BLaER1 (cell line): Measurements from ENCODE around the gene FALEC.
"Not testable (repeated sequence)": the region's sequence is repeated elsewhere in the genome, so short reads cannot be mapped to it uniquely, and the experiment has no call there.

ENCODE experiments used
- H3K27ac ChIP-seq: shearing (Covaris generic); formaldehyde crosslinking; 2 replicates; pipeline ENCODE4 v1.8.1; 2022
- H3K27me3 ChIP-seq: shearing (Covaris generic); formaldehyde crosslinking; 2 replicates; pipeline ENCODE4 v1.8.1; 2022
- H3K36me3 ChIP-seq: shearing (Covaris generic); formaldehyde crosslinking; 2 replicates; pipeline ENCODE4 v1.8.1; 2022
- H3K4me1 ChIP-seq: shearing (Covaris generic); formaldehyde crosslinking; 2 replicates; pipeline ENCODE4 v1.8.1; 2022
- H3K4me2 ChIP-seq: shearing (Covaris generic); formaldehyde crosslinking; 2 replicates; pipeline ENCODE4 v1.8.1; 2022
- H3K4me3 ChIP-seq: shearing (Covaris generic); formaldehyde crosslinking; 2 replicates; pipeline ENCODE4 v1.8.1; 2022
- H3K9ac ChIP-seq: shearing (Covaris generic); formaldehyde crosslinking; 2 replicates; pipeline ENCODE4 v1.8.1; 2022
- H3K9me3 ChIP-seq: shearing (Covaris generic); formaldehyde crosslinking; 2 replicates; pipeline ENCODE4 v1.8.1; 2022
- H4K20me1 ChIP-seq: shearing (Covaris generic); formaldehyde crosslinking; 2 replicates; pipeline ENCODE4 v1.8.1; 2022
- Cebpa-rat ChIP-seq: shearing (Covaris generic); IDR thresholded peaks from 2 replicates; pipeline ENCODE4 v1.8.1; 2022

FALEC gene

GRCh38 chr1:150576794-150577556, 61.4 kb downstream of the FALEC start:
- H3K4me2 ChIP-seq: peak overlapping the region; percentile 96
- H3K4me3 ChIP-seq: peak overlapping the region; percentile 100
- TF ChIP-seq Cebpa-rat: no peak
- peak overlapping the region; percentile 99 for H3K27ac ChIP-seq
- H3K9me3 ChIP-seq: no peaks in the 10 kb centered on the region
- peaks cover 65% of the 10 kb centered on the region for H3K4me1 ChIP-seq
- peak overlapping the region; percentile 99 for H3K9ac ChIP-seq
- H4K20me1 ChIP-seq: peaks cover 73% of the 10 kb centered on the region
- H3K36me3 ChIP-seq: peaks cover 59% of the 10 kb centered on the region
- no peaks in the 10 kb centered on the region for H3K27me3 ChIP-seq

GRCh38 chr1:150577557-150578271, 62.2 kb downstream of the FALEC start:
- peaks cover 72% of the 10 kb centered on the region for H3K4me1 ChIP-seq
- no peaks in the 10 kb centered on the region for H3K27me3 ChIP-seq
- H3K9ac ChIP-seq: peak overlapping the region; percentile 99
- peak overlapping the region; percentile 96 for H3K4me2 ChIP-seq
- peaks cover 66% of the 10 kb centered on the region for H4K20me1 ChIP-seq
- TF ChIP-seq Cebpa-rat: no peak
- H3K36me3 ChIP-seq: peaks cover 52% of the 10 kb centered on the region
- no peaks in the 10 kb centered on the region for H3K9me3 ChIP-seq
- peak overlapping the region; percentile 99 for H3K27ac ChIP-seq
- H3K4me3 ChIP-seq: peak overlapping the region; percentile 100

- TF ChIP-seq Cebpa-rat: no peak
- no peaks in the 10 kb centered on the region for H3K9me3 ChIP-seq
- peak overlapping the region; percentile 96 for H3K4me2 ChIP-seq
- peak overlapping the region; percentile 99 for H3K9ac ChIP-seq
- peaks cover 58% of the 10 kb centered on the region for H4K20me1 ChIP-seq
- H3K4me1 ChIP-seq: peaks cover 66% of the 10 kb centered on the region
- H3K4me3 ChIP-seq: peak overlapping the region; percentile 100
- peaks cover 44% of the 10 kb centered on the region for H3K36me3 ChIP-seq
- no peaks in the 10 kb centered on the region for H3K27me3 ChIP-seq
- H3K27ac ChIP-seq: peak overlapping the region; percentile 99
Measured at GRCh38 chr1:150578272-150579109, 62.9 kb downstream of the FALEC start.

- Histone ChIP-seq H3K4me3 (peak within 1 kb of the TSS; percentile 100), H3K27ac (peak within 1 kb of the TSS; percentile 99), H3K4me1 (peaks cover 59% of the 10 kb centered on the region), H3K9me3 (no peaks in the 10 kb centered on the region), H3K4me2 (peak within 1 kb of the TSS; percentile 96), H4K20me1 (peaks cover 50% of the 10 kb centered on the region), H3K27me3 (no peaks in the 10 kb centered on the region), H3K9ac (peak within 1 kb of the TSS; percentile 99), H3K36me3 (peaks cover 36% of the 10 kb centered on the region)
- 0 out of 2 replicates have a peak, but pooled peaks have one; percentile 26 for TF ChIP-seq Cebpa-rat
Measured at GRCh38 chr1:150579110-150579944, 63.8 kb downstream of the FALEC start, which contains the start of gene MCL1. TSS of gene MCL1 (minus strand) at chr1:150579610. CDS start at chr1:150579530, 80 bp downstream.

GRCh38 chr1:150579945-150580642, 64.5 kb downstream of the FALEC start:
- Histone ChIP-seq H3K4me1 (peaks cover 51% of the 10 kb centered on the region), H3K27me3 (no peaks in the 10 kb centered on the region), H3K4me2 (peak overlapping the region; percentile 92), H3K36me3 (peaks cover 28% of the 10 kb centered on the region), H3K4me3 (peak overlapping the region; percentile 100), H3K9ac (peak overlapping the region; percentile 99), H3K9me3 (no peaks in the 10 kb centered on the region), H4K20me1 (peaks cover 42% of the 10 kb centered on the region), H3K27ac (peak overlapping the region; percentile 99)
- no peak for TF ChIP-seq Cebpa-rat

- Histone ChIP-seq H3K36me3 (peaks cover 19% of the 10 kb centered on the region), H4K20me1 (peaks cover 34% of the 10 kb centered on the region), H3K4me1 (peaks cover 43% of the 10 kb centered on the region)
- H3K27ac ChIP-seq, H3K9ac ChIP-seq, H3K27me3 ChIP-seq, H3K4me3 ChIP-seq, H3K9me3 ChIP-seq, H3K4me2 ChIP-seq: not testable (repeated sequence)
Measured at GRCh38 chr1:150580966-150581365, 65.4 kb downstream of the FALEC start.

GRCh38 chr1:150581437-150581836, 65.9 kb downstream of the FALEC start:
- H3K9ac ChIP-seq, H3K4me3 ChIP-seq, H3K27me3 ChIP-seq, H3K27ac ChIP-seq, H3K4me2 ChIP-seq, H3K9me3 ChIP-seq: not testable (repeated sequence)
- H3K4me1 ChIP-seq: peaks cover 38% of the 10 kb centered on the region
- peaks cover 29% of the 10 kb centered on the region for H4K20me1 ChIP-seq
- peaks cover 14% of the 10 kb centered on the region for H3K36me3 ChIP-seq

GRCh38 chr1:150581962-150582361, 66.4 kb downstream of the FALEC start:
- not testable (repeated sequence) for H3K36me3 ChIP-seq

More at GRCh38 chr1:150581962-150582361, 66.4 kb downstream of the FALEC start:
- peaks cover 24% of the 10 kb centered on the region for H4K20me1 ChIP-seq
- H3K27me3 ChIP-seq, H3K9ac ChIP-seq, H3K27ac ChIP-seq, H3K9me3 ChIP-seq, H3K4me2 ChIP-seq, H3K4me3 ChIP-seq: not testable (repeated sequence)
- H3K4me1 ChIP-seq: peaks cover 33% of the 10 kb centered on the region
